SK-N-SH (cell line): Measurements from ENCODE around the gene IGSF9. TPM values are rescaled to one million over a fixed set of nuclear protein-coding genes. Genes with fewer than 3 reads are reported as not detected.

Experiments
- CTCF ChIA-PET: fragments of 300-600, 350-600 bp; formaldehyde crosslinking; extraction: SDS; loops from one replicate; lab custom pipeline; 2021; lab: Yijun Ruan, JAX
- POLR2A ChIA-PET: fragments of 350-600 bp; sonication (Branson Sonifier 250); formaldehyde crosslinking; extraction: SDS; loops from one replicate; lab custom pipeline; 2020; ENCODE audit warnings: antibody characterized with exemption, inconsistent platforms; lab: Yijun Ruan, JAX
- DNase-seq: peaks from one replicate; pipeline ENCODE4 v3.0.0; 2012
- H2AFZ ChIP-seq: fragments of 200-600 bp; sonication (generic); 2 replicates; pipeline ENCODE4 v1.8.1; 2016; ENCODE audit warnings: antibody characterized with exemption, mild to moderate bottlenecking, low read depth
- H3F3A ChIP-seq: fragments of 200-600 bp; sonication (generic); replicated peaks from 2 replicates; pipeline ENCODE3; 2016; ENCODE audit warnings: antibody characterized with exemption, mild to moderate bottlenecking; ENCODE audit not compliant: insufficient read depth
- H3K27ac ChIP-seq, 2 experiments: fragments of 200-500 bp in 1 of 2; fragments of 200-600 bp in 1 of 2; sonication (Bioruptor generic) in 1 of 2; sonication (generic), shearing (Covaris generic) in 1 of 2; 2 replicates each; pipeline versions ENCODE4 v1.5.1 to v1.6.1; 2014 to 2016; ENCODE audit warnings: low read depth in 2 of 2, inconsistent platforms in 1 of 2, low read length in 1 of 2, mild to moderate bottlenecking in 1 of 2, mixed read lengths in 1 of 2
- H3K27me3 ChIP-seq: fragments of 200-600 bp; sonication (generic), shearing (Covaris generic); 2 replicates; pipeline ENCODE4 v1.6.1; 2016; ENCODE audit warnings: mixed run types; ENCODE audit not compliant: insufficient read depth
- H3K36me3 ChIP-seq, 2 experiments: fragments of 200-500 bp in 1 of 2; fragments of 200-600 bp in 1 of 2; sonication (Bioruptor generic) in 1 of 2; sonication (generic) in 1 of 2; replicated peaks in 1 of 2; 2 replicates each; pipeline versions ENCODE3 to v1.5.1; 2014 to 2016; ENCODE audit warnings: low read length in 1 of 2, mild to moderate bottlenecking in 1 of 2; ENCODE audit not compliant: insufficient read depth in 2 of 2, control insufficient read depth in 1 of 2
- H3K4me1 ChIP-seq, 2 experiments: fragments of 200-500 bp in 1 of 2; fragments of 200-600 bp in 1 of 2; sonication (Bioruptor generic) in 1 of 2; sonication (generic), shearing (Covaris generic) in 1 of 2; 2 replicates each; pipeline versions ENCODE4 v1.5.1 to v1.6.1; 2014 to 2016; ENCODE audit warnings: low read depth in 1 of 2, low read length in 1 of 2, mixed run types in 1 of 2; ENCODE audit not compliant: insufficient read depth in 2 of 2, control insufficient read depth in 1 of 2
- H3K4me2 ChIP-seq: fragments of 200-600 bp; sonication (generic), shearing (Covaris generic); 2 replicates; pipeline ENCODE4 v1.6.1; 2017; ENCODE audit warnings: mixed run types
- H3K4me3 ChIP-seq, 2 experiments: fragments of 200-500 bp in 1 of 2; fragments of 200-600 bp in 1 of 2; sonication (Bioruptor generic) in 1 of 2; sonication (generic), shearing (Covaris generic) in 1 of 2; 2 replicates each; pipeline versions ENCODE4 v1.5.1 to v1.8.1; 2014 to 2016; ENCODE audit warnings: low read depth in 2 of 2, inconsistent platforms in 1 of 2, low read length in 1 of 2, mild to moderate bottlenecking in 1 of 2, mixed read lengths in 1 of 2, moderate library complexity in 1 of 2
- H3K79me2 ChIP-seq: fragments of 200-600 bp; sonication (generic); 2 replicates; pipeline ENCODE4 v1.8.1; 2017; ENCODE audit warnings: mild to moderate bottlenecking; ENCODE audit not compliant: insufficient read depth
- H3K9ac ChIP-seq: fragments of 200-600 bp; sonication (generic); 2 replicates; pipeline ENCODE4 v1.6.1; 2017; ENCODE audit warnings: mixed run types
- H3K9me2 ChIP-seq: fragments of 200-600 bp; sonication (generic); 2 replicates; pipeline ENCODE4 v1.6.1; 2017; ENCODE audit warnings: mixed run types
- H3K9me3 ChIP-seq: fragments of 200-600 bp; sonication (generic); 2 replicates; pipeline ENCODE4 v1.6.1; 2017; ENCODE audit warnings: mixed run types, mild to moderate bottlenecking, moderate library complexity
- H4K20me1 ChIP-seq: fragments of 200-600 bp; sonication (generic); 2 replicates; pipeline ENCODE4 v1.6.1; 2017; ENCODE audit warnings: mild to moderate bottlenecking, mixed run types; ENCODE audit not compliant: insufficient read depth
- CHD2 ChIP-seq: fragments of 150-350 bp; IDR thresholded peaks from 2 replicates; pipeline ENCODE4 v1.6.1; 2018; ENCODE audit warnings: low read length; ENCODE audit not compliant: partially characterized antibody
- CTCF ChIP-seq: fragments of 200-600 bp; sonication (generic); IDR thresholded peaks from 2 replicates; pipeline ENCODE4 v1.6.1; 2017; ENCODE audit warnings: antibody characterized with exemption, mild to moderate bottlenecking, moderate library complexity
- ELF1 ChIP-seq: IDR thresholded peaks from 2 replicates; pipeline ENCODE4 v1.4.0; 2012
- EP300 ChIP-seq, 2 experiments: IDR thresholded peaks; 2 replicates each; pipeline versions ENCODE4 v1.4.0 to v1.6.1; 2012; ENCODE audit warnings: borderline replicate concordance in 1 of 2, low read depth in 1 of 2, low read length in 1 of 2
- FOXJ3 ChIP-seq: sonication (generic); formaldehyde crosslinking; IDR thresholded peaks from 2 replicates; pipeline ENCODE4 v1.5.1; 2020; ENCODE audit warnings: mild to moderate bottlenecking, missing genetic modification reagents
- JUND ChIP-seq: IDR thresholded peaks from 2 replicates; pipeline ENCODE4 v1.4.0; 2012
- MAX ChIP-seq: IDR thresholded peaks from 2 replicates; pipeline ENCODE4 v1.4.0; 2012; ENCODE audit warnings: low read depth
- MEF2A ChIP-seq: IDR thresholded peaks from 2 replicates; pipeline ENCODE4 v1.4.0; 2012; ENCODE audit warnings: low read depth, borderline replicate concordance
- MXI1 ChIP-seq: IDR thresholded peaks from 2 replicates; pipeline ENCODE4 v1.6.1; 2012; ENCODE audit warnings: mild to moderate bottlenecking, low read depth, low read length, improper control_type of control experiment
- NFIC ChIP-seq: IDR thresholded peaks from 2 replicates; pipeline ENCODE4 v1.4.0; 2012; ENCODE audit warnings: borderline replicate concordance
- NRF1 ChIP-seq: IDR thresholded peaks from 2 replicates; pipeline ENCODE4 v1.6.1; 2012; ENCODE audit warnings: low read depth, mild to moderate bottlenecking, low read length
- PBX3 ChIP-seq: IDR thresholded peaks from 2 replicates; pipeline ENCODE4; 2012
- RFX5 ChIP-seq: IDR thresholded peaks from 2 replicates; pipeline ENCODE4 v1.6.1; 2012; ENCODE audit warnings: mild to moderate bottlenecking, improper control_type of control experiment, low read length
- RXRA ChIP-seq: IDR thresholded peaks from 2 replicates; pipeline ENCODE4 v1.4.0; 2012; ENCODE audit warnings: low read depth, mild to moderate bottlenecking, borderline replicate concordance
- TEAD4 ChIP-seq: IDR thresholded peaks from 2 replicates; pipeline ENCODE4 v1.4.0; 2012; ENCODE audit warnings: mild to moderate bottlenecking, borderline replicate concordance; ENCODE audit not compliant: insufficient read depth
- WGBS: methylation state at CpG from one replicate; pipeline ENCODE4 v1.1.6; 2017; ENCODE audit warnings: low lambda C conversion rate; 5-methylcytosine and 5-hydroxymethylcytosine counted together
- polyA plus RNA-seq, 3 experiments: library from polyadenylated mRNA; depleted of rRNA; stranded (reverse); fragments of >200 nt; gene quantifications; 2 replicates each; pipeline ENCODE4 v1.2.3, GENCODE V29; 2012

The IGSF9 gene
- polyA plus RNA-seq, 1 of the 3 experiments (the other 2 are of a cell fraction): 2.4 TPM

- H3K4me1 ChIP-seq: no peaks in the 10 kb centered on the region
- no peaks in the 10 kb centered on the region for H3K79me2 ChIP-seq
- no peaks in the 10 kb centered on the region for H3K36me3 ChIP-seq
- peaks cover 25% of the 10 kb centered on the region; the same call in 1 of the 2 replicates for H3K27me3 ChIP-seq
- H4K20me1 ChIP-seq: no peaks in the 10 kb centered on the region
- no peak overlapping the region for H3K27ac ChIP-seq
- WGBS: 49% methylated on average over 3 of the region's 3 CpGs
- TF ChIP-seq RXRA (no peak), ELF1 (no peak), JUND (no peak), MXI1 (no peak), NRF1 (no peak), PBX3 (no peak), NFIC (no peak), MAX (no peak), EP300 (IDR thresholded peaks at IDR 0.05; ENCODE audit: borderline replicate concordance in 1 of 2, low read depth in 1 of 2, low read length in 1 of 2) (no peak), MEF2A (no peak), CHD2 (no peak)
- TF ChIP-seq, all 33 proteins: peak for 0
- ChIA-PET POLR2A (no interaction called here), CTCF (interaction anchor here (0.9 to 1.3 kb wide), 3 partner anchors 39 to 837 kb away, joined by 3 to 4 read pairs (median 3); no protein-coding TSS in a partner anchor)
- Histone ChIP-seq H3F3A (no peaks in the 10 kb centered on the region), H3K4me2 (no peak overlapping the region), H3K9ac (no peak overlapping the region), H3K4me3 (no peak overlapping the region), H2AFZ (no peak overlapping the region), H3K9me2 (no peaks in the 10 kb centered on the region), H3K9me3 (no peaks in the 10 kb centered on the region)
- DNase-seq: no peak
Measured at GRCh38 chr1:159968901-159969300, 23.5 kb upstream of the IGSF9 start.

GRCh38 chr1:159965263-159965662, 19.9 kb upstream of the IGSF9 start:
- Histone ChIP-seq H3K9me3 (no peaks in the 10 kb centered on the region), H2AFZ (no peak overlapping the region), H3K79me2 (no peaks in the 10 kb centered on the region), H3K36me3 (no peaks in the 10 kb centered on the region), H3K4me2 (no peak overlapping the region), H3K4me3 (no peak overlapping the region), H3K9me2 (no peaks in the 10 kb centered on the region), H3K27ac (no peak overlapping the region), H3F3A (no peaks in the 10 kb centered on the region), H4K20me1 (no peaks in the 10 kb centered on the region), H3K27me3 (peaks cover 17% of the 10 kb centered on the region; the same call in 1 of the 2 replicates), H3K4me1 (no peaks in the 10 kb centered on the region), H3K9ac (no peak overlapping the region)
- no peak for DNase-seq
- WGBS: 33% methylated on average over 2 of the region's 2 CpGs
- POLR2A ChIA-PET: interaction anchor here (0.5 to 0.6 kb wide), 2 partner anchors 12 to 61 kb away, joined by 3 read pairs; no protein-coding TSS in a partner anchor
- no peak for TF ChIP-seq RFX5
- no peak for TF ChIP-seq CTCF
- TF ChIP-seq TEAD4: no peak
- TF ChIP-seq FOXJ3 (CRISPR knock-in tag): no peak
- no peak for TF ChIP-seq JUND
- CTCF ChIA-PET: interaction anchor here (1.1 to 2.7 kb wide), 3 partner anchors 19 to 42 kb away, joined by 4 to 12 read pairs (median 8); partner anchors contain the start of gene IGSF9
